IPS-NIHi11 (cell line): ENCODE measurements around the gene CNBP.

Experiments
- DNase-seq: peaks from one replicate; pipeline ENCODE4 v3.0.0; 2012; ENCODE audit warnings: mixed read lengths, low spot score

CNBP gene

GRCh38 chr3:129131465-129132088 lies 52.1 kb downstream of the CNBP start:
- no peak for DNase-seq

GRCh38 chr3:129130291-129130813 lies 53.3 kb downstream of the CNBP start:
- DNase-seq, result no peak

DNA sequence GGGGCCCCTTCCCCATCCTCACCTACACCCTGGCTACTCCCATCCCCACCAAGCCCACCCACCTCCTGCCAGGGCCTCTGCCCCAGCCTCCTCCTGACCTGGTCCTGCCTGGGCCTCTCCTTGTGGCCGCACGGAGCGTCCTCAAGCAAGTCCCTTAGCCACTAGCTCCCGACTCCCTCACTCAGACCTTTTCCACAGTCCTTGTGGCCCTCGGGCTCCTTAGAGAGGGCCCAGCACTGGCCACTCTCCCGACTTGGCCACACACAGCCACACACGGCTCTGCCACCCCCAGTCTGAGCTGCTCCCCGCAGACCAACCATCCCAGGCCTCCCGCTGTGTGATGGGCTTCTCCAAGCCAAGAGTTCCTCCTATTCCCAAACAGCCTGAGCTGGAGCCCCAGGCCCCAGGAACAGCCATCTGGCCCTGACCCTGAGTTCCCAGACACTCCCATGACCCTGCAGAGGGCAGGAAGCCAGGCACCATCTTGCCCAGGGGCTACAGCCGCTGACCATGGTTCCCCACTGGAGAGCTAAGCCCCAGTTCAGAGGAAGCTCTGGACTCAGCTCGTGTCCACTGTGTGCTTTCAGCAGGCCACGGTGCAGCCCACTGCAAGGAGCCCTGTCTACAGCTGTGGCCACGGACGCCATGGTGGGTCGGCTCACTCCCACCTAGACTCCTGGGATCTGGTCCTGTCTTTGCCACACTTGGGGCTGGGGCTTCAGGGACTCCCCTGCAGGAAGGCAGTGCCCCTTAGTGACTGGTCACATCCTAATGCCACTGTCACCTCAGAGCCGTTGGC lies 55.1 kb downstream of the CNBP start:
- no peak for DNase-seq

- DNase-seq, result no peak
Observed at GRCh38 chr3:129126726-129127280, 56.9 kb downstream of the CNBP start.

DNA sequence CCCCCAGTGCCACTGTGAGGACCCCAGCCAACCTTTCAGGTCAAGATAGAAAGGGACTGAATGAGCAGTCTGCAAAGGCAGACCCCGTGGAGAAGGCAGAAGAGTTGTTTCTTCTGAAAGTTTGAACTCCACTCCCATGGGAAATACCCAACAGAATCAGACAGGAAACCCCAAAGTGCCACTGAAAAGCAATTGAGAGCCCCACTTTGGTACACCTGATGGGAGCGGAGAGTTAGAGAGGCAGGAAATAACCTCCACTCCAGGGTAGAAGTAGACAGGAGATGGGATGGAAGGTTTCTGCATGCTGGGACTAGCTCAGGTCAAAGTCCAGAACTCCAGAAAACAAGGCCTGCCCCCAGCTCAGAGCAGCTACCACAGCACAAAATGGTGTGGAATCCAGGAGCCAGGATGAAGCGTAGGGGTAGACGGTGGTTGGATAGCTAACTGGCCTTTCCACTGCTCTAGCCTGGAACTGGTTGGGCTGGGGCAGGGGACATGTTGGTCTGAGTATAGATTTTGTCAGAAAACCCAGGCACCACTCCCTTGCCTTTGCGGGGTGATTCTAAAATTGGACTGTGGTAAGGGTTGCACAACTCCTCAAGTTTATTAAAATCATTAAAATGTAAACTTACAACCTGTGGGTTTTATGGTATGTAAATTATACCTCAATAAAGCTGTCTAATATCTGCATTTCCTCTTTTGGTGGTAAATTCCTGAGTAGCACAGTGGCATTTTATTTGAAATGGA lies 60.2 kb downstream of the CNBP start:
- DNase-seq, result no peak

DNA sequence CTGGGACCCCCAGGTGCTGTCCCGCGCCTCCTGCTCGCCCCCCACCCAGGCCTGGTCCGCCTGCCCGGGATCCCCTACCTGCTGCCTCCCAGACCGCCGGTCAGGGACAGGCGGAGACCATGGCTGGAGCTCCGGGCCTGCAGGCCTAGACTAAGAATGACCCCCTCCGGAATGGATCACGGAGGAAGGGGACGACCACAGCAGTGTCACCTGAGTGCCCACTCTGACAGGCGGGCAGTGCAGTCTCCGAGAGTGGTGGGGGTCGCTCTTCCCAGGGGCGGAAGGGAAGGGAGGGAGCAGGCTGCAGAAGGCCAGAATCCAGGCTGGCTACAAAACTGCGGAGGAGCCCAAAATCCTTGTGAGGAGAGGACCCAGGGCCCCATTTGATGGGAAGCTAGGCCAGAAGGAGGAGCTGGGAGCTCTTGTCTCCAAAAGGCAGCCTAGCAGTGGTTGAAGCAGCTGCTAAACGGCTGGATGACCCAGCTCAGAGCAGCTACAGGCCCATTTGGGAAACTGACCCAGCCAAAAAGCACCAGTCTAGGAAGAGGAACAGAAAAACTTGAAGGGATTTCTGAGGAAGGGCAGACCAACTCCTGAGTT lies 61.2 kb downstream of the CNBP start:
- no peak for DNase-seq

GRCh38 chr3:129121792-129122411 lies 61.8 kb downstream of the CNBP start, which contains the start of gene RAB43:
Gene RAB43, minus strand, starts transcription at chr3:129121804. Its CDS starts 315 bp downstream, at chr3:129121489.
- DNase-seq, result peak; percentile 100

- DNase-seq, result no peak
Observed at GRCh38 chr3:129121016-129121791, 62.5 kb downstream of the CNBP start.

DNA sequence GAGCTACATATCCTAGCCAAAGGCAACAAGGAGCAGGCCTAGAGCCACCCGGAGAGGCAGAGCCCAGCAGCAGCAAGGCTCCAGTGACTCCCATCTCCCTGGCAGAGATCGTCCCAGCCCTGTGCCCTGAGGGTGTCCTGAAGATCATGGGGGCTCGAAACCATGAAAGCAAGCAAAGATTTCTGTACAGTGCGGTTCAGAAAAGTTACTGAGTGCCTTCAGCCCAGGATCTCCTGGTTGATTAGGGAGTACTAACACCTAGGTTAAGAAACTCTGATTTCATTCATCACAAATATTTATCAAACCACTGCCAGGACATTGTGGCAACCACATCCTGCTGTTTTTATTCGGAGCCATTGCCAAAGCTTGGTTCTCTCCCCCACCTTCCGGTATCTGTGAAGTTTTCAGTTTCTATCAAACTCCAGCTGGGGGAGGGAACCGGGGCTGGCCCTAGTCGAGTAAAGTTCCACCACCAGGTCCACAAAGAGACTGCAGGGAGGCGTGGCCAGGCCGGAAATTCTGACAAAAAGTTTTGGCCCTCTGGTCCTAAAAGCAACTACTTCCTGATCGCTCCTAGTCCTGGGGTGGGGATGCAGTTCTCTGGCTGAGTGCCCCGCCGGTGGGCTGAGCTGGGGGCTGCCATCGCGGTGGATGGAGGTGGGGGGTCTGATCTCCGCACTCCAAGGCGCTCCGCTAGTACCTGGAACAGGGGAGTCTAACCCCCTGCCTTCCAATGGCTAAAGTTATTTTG lies 63.3 kb downstream of the CNBP start:
- peak; percentile 77 for DNase-seq

DNA sequence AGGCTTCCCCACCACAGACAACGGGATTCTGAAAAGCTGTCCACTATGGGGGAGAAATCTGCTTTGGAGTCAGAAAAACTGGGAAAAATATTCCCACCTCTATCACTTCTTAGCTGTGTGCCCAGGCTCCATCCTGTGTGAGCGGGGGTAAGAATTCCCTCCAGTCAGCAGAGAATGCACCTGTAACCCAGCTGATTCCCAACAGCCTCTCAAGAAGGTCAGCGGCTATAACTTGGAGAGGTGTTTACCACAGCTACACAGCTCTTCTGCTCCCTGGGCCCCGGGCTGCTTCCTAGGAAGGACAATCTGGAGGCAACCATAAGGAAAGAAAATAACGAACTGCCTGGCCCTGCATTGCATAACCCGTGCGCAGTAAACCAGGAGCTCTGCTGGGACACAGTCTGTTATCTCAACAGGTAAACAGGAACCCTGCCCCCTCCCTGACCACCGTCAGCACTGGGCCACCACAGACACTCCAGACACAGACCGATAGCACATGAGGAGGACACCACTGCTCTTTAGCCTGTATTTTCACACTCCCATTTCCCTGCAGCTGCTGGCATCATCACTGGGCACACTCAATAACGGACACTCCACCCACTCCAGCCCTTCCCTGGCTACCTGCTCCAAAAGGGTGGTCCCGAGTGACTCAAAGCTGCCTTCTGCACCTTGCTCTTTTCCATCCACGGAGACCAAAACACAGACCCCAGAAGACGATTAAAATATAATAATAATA lies 64.2 kb downstream of the CNBP start:
- no peak for DNase-seq

DNA sequence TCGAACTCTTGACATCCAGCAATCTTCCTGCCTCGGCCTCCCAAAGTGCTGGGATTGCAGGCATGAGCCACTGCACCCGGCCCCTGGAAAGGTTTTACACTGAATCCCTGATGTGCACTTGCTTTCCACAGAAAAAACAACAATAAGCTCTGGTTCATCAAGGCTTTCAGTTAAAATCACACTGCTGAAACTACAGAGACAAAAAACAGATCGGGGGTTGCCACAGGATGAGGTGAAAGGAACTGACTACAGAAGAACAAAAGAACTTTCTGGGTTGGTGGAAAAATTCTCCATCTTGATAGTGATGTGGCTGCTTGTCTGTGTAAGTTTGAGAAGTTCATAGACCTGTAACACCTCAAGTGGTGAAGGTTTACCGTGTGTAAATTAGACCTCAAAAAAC lies 65.0 kb downstream of the CNBP start:
- no peak for DNase-seq
